Stimulated activated CD4-positive, alpha-beta T cell treated with anti-CD3 and anti-CD28 coated beads, Interleukin-4, amount 100 ng/mL, for 4 hours (primary cell): Measurements from ENCODE around the gene HNRNPM.
A peak's percentile ranks its signal among the peaks of the same experiment; 100 is the strongest.
"Not testable (repeated sequence)": the region's sequence is repeated elsewhere in the genome, so short reads cannot be mapped to it uniquely, and the experiment has no call there.

Experiments
- DNase-seq, 2 experiments: peaks; one replicate each; pipeline ENCODE4 v3.0.0-alpha.2; 2020

HNRNPM gene

GRCh38 chr19:8514505-8515009 lies 69.8 kb downstream of the HNRNPM start:
- not testable (repeated sequence) for DNase-seq

DNA sequence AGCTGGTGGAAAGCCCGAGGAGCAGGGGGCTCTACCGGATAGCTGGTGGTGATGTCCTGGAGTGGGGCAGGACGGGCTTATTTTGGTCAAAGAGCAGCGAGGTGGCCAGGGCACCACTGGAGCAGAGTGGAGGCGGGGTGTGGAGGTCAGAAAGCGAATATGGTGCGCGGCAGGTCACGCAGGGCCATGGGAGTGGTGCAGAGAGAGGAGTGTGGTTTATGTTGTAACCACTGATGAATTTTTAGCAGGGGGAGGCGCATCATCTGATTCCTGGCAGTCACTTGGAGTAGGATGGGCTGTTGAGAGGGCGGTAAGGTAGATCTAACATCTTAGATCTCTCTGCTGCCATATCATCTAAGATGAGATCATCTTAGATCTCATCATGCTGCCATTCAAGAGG lies 70.5 kb downstream of the HNRNPM start:
- DNase-seq, result peak in 1 of 2 experiments; percentile 42

GRCh38 chr19:8517551-8518442 lies 73.0 kb downstream of the HNRNPM start:
- peak in 1 of 2 experiments; percentile 32 for DNase-seq

DNA sequence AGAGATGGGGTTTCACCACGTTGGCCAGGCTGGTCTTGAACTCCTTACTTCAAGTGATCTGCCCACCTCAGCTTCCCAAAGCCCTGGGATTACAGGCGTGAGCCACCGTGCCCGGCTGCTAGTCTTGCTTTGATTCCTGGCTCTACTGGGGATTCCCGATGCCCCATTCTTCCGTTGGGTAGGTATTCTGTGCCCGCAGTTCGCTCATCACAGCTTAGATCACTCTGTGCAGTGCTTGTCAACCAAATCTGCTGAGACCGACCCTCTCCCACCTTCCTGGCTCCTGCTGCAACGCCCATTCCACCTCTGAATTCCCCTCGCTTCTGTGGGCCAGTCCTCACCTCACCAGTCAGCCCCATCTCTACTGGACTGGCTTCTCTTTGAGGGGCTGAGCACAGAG lies 73.8 kb downstream of the HNRNPM start:
- no peak for DNase-seq

- DNase-seq, result no peak
Observed at GRCh38 chr19:8519388-8519787, 74.6 kb downstream of the HNRNPM start.

DNA sequence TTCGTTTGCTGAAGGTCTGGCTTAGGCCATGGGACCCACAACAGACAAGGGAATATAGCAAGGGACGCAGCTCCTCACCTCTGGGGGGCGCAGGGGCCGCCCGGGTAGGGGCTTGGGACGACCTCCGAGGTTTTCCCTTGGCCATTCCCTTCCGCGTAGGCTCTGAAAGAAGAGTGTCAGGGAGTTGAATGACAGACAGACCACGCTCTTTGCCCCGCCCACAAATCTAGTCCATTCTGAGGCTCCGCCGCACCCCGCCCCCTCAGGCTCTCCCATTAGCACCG lies 80.6 kb downstream of the HNRNPM start:
- no peak for DNase-seq

DNA sequence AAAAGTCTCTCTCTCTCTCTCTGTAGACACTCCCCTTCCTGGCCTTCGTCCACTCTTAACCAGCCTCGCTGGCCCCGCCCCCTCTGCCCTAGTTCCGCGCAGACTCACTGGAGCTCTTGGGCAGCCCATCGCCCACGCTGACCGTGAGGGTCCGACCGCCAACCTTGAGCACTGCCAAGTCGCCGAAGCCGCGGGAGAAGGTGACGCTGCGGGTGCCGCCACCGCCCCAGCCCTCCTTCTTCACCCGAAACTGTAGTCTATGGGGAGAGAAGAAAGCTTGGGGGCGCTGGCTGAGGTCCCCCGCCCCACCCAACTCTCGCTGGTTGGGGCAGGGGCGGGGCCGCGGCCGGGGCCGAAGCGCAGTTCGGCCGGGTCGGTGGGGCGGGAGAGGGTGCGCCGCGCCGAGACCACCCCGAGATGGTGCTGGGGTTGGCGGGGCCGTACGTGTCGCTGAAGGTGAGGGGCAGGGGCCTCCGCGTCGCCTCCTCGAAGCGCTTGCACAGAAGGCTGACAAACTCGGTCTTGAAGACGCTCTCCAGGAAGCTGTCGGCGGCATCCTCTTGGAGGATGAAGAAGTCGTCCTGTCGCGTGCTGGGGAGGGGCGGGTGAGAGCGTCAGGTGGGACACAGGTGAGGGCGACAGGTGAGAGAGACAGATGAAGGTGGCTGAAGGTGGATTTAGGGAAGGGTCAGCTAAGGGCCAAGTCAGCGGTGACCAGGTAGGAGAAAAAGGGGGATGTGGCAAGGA lies 81.7 kb downstream of the HNRNPM start:
- no peak for DNase-seq

- no peak for DNase-seq
Observed at GRCh38 chr19:8528500-8528899, 83.7 kb downstream of the HNRNPM start.

- no peak for DNase-seq
Observed at GRCh38 chr19:8529369-8530006, 84.7 kb downstream of the HNRNPM start.

DNA sequence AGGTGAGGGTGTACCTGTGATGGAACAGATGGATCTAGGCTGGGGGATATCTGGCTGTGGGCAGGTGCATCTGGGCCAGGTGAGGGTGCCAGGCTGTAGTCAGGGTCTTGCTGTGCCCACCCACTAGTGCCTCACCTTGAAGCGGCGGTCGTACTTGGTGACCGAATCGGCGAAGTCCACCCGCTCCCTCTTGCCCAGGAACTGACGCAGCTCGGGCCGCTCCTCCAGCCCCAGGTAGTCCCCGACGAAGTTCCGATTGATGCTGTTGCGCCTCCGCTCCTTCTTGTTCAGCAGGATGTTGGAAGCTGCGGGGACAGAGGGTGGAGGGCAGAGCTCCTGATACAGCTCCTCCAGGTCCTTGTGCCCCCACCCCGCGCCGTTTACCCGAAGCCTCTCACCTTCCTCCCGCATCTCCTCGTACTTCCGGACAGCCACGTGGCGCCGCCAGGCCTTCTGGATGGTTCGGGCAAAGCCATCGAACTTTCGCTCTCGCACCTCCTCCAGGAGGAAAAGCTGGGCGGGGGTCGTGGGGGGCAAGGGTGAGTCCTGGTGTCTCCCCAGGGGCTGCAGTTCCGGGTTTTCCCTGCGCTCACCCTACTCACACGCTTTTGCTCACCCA lies 85.4 kb downstream of the HNRNPM start:
- DNase-seq, result no peak

DNA sequence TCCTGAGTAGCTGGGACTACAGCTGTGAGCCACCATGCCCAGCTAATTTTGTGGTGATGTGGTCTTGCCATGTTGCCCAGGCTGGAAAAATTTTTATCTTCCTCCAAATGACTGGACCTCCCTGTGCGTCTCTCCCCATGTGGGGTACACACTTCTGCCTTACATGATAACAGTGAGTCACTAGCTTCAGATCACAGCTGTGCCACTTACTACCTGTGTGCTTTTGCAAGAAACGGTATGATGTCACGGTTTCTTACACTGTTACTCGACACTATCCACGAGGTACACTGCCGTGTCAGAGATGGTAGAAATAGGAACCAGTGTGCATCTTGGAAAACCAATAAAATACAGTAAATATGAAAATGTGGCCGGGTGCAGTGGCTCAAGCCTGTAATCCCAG lies 86.7 kb downstream of the HNRNPM start:
- DNase-seq, result no peak

GRCh38 chr19:8532225-8532624 lies 87.5 kb downstream of the HNRNPM start:
- no peak for DNase-seq

DNA sequence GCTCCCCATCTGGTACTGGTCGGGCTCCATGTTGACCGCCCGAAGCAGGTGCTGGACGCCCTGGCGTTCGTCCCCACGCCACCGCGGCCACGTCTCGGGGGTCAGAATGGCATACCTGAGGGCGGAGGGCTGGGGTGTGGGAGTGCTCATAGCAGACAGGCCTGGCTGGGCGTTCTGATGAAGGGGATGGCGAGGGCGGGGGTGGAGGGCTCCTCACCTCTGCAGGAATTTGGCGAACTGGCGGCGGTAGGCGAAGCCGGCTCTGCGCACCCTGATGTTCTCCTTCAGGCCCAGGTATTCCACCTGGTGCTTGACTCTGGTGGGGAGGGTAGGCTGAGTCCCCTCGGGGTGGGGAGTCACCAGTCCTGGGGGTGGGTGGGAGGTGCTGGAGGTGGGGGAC lies 91.5 kb downstream of the HNRNPM start:
- no peak for DNase-seq

DNA sequence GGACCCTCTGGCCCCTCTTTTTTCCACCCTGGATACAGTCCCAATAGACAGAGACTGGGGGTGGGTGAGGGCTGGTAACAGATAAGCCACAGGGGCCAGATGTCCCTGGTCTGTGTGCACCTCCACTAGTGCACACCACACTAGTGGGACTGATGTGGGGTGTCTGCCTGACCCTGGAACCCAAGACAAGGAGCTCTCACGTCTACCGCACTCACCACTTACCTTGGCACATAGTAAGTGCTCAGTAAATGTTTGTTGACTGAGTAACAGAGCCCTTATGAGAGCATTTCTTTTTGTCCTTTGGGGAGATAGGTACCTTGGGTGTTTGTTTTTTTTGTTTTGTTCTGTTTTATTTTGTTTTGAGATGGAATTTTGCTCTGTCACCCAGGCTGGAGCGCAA lies 92.3 kb downstream of the HNRNPM start:
- DNase-seq, result no peak
